Urothelium cell line (cell line): ENCODE data around the gene GJB5.
A peak's percentile ranks its signal among the peaks of the same experiment; 100 is the strongest.
"Not testable (repeated sequence)": the region's sequence is repeated elsewhere in the genome, so short reads cannot be mapped to it uniquely, and the experiment has no call there.

Experiments used
- DNase-seq: peaks from one replicate; pipeline ENCODE4 v3.0.0; 2011; ENCODE audit warnings: low spot score, mixed read lengths
- FAIRE-seq: peaks from 2 replicates; lab custom pipeline; 2011; peaks lifted over from hg19 to GRCh38; lab: Jason Lieb, UNC

The GJB5 gene

DNA sequence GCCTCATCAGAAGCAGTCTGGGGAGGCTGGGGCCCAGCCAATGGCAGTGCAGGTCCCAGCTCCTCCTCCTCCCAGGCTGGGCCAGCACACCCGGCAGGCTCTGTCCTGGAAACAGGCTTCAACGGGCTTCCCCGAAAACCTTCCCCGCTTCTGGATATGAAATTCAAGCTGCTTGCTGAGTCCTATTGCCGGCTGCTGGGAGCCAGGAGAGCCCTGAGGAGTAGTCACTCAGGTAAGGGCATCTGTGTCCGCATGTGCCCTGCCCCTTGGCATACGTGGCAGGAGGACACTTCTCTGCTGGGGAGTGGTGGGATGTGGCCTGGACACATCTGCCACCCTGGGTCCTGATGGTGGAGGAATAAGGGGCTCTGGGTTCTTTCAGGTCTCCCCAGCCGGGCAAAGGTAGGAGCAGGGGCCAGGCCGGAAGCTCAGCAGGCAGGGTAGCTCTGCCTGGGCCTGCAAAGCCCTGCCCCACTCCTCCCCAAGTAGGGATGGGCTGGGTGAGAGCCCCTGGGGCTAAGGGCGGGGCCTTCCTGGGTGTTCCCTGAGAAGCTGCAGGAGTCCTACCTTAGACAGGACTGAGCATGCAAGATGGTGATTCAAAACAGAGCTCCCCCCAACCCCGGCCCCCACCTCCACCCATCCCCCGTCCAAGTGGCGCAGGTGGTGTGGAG, at the start of gene GJB5:
Gene GJB5, plus strand, starts transcription at position 84 of the 674 bp plus-strand sequence. CDS start 2,284 bp downstream, outside the sequence.
- no peak for DNase-seq
- FAIRE-seq = no peak

DNA sequence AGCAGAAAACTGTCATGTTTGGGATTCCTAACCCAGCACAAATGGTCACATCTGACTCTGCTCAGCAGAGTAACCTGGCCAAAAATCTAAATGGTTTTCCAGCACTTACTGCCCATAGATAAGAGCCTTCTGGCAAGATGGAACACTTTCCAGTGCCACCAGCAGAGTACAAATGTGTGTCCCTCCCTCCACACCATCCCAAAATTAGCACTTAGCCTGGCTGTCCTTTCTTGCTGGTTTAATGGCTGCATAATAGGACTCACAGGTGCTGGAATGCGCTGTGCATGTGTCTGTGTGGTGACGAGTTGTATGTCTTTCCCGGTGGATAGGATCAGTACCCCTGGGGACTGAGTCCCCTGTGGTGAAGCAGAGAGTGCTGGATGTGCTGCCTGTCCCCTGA, 49.8 kb upstream of the GJB5 start:
- DNase-seq = no peak
- FAIRE-seq = no peak

DNA sequence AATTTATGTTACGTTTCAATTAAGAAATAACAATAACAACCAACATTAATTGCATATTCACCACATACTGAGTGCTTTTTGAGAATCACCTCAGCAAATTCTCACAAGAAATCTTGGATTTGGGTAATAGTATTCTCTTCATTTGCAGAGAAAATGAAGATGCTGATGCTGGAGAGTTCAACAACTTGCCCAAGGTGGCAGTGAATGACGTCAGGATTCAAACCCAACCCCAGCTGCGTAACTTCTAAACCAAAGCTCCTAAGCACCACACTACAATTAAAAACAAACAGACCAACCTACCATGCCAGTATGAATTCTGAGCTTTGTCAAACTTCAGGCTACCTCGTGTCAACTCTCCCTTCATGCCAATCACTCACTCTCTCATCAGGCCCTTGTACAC, 46.7 kb upstream of the GJB5 start:
- DNase-seq (no peak), FAIRE-seq (no peak)

DNA sequence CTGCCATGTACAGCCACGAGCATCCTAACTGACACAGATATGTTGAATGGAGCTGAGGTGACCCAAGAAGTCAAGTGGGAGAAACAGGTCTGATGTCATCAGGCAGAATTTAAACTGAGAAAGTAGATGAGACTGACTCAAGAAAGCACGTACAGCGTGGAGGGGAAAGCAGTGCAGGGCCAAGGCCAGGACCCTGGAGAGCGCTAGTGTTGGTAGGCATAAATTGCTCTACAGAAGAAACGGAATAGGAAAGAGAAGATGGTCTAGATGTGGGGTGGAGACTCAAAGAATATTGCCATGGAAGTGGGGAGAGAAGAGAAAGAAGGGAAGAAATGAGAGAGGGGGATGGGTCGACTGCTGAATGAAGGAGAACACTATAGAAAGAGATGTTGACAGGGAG, 45.3 kb upstream of the GJB5 start:
- no peak for FAIRE-seq
- DNase-seq = peak; percentile 31

DNA sequence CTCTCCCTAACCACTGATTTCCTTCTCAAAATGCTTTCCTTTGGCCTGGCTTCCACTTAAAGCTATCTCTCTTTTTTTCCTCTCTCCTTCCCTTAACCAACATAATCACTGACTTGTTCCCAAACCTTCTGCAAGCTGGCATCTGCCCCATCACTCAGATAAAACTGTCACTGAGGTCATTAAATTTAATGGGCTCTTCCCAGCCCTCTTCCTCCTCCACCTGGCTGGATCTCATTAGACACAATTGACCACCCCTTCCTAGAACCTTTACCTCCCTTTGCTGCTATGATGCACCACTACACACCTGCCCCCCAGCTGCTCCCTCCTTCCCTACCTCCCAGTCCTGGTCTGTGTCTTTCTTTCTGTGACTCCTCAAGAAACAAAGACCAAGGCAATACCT, 44.0 kb upstream of the GJB5 start:
- no peak for FAIRE-seq

DNA sequence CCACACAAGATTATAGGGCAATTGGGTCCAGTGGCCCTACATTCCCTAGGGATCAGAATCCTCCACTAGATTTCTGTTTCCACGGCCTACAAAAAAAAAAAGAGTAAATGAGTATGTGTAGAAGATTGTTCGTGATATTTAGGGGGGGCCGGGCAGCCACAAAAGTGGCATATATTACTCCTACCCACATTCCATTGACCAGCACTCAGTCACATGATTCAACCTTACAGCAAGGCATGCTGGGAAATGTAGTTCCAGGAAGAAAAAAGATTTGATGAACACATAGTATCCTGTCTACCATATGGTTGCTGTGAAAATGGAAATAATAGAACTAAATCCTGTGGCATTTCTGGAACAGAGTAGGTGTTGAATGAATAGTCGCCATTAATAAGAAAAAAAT, 43.4 kb upstream of the GJB5 start:
- DNase-seq = no peak
- FAIRE-seq = no peak

More for the DNA sequence above, 44.0 kb upstream of the GJB5 start:
- no peak for DNase-seq

DNA sequence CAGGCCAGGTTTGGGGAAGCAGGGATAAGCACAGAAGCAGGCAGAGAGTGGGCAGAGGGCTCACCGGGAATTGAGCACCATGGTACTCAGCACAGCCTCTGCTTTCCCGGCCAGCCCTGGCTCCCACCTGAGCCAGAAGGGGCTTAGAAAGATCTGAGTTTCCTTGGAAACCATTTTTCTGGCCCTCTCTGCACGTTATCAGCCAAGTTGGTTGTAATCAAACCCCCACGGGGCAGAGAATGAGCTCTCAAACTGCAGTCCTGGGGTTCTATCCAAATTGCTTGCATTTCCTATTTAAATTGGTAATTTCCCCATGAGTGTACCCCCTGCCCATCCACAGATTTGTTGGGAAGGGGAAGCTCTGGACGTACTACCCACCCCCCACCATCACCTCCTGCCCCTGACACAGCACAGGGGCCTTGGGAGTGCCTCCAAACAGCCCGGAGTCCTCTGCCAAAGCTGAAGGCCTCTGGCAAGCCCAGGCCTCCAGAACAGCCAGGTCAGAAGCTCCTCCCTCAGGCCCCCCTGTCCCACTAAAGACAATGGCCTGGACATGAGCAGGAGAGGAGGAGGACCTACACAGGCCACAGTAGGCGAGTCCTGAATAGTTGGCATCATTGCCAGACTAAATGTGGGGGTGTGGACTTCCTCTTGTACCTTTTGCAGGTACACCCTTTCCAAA, 42.7 kb upstream of the GJB5 start:
- FAIRE-seq = no peak

DNA sequence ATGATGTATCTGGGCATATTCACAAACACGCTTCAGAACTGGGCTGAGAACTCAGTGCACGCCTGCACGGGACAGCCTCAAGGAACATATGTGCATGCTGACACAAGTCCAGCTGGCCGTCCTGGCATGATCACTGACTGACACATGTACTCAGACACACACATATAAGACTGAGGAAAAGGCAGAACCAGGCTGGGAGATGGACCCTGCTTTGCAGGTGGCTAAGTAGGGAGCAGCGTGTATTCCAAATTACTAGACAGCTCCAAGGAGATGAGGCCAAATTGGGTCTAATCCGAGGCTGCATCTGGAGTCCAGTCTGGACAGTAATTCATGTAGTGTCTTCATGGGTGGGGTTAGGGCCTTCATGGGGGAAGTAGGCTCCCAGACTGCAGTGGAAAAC, 41.4 kb upstream of the GJB5 start:
- DNase-seq = no peak
- no peak for FAIRE-seq

More for the DNA sequence above, 42.7 kb upstream of the GJB5 start:
- no peak for DNase-seq

DNA sequence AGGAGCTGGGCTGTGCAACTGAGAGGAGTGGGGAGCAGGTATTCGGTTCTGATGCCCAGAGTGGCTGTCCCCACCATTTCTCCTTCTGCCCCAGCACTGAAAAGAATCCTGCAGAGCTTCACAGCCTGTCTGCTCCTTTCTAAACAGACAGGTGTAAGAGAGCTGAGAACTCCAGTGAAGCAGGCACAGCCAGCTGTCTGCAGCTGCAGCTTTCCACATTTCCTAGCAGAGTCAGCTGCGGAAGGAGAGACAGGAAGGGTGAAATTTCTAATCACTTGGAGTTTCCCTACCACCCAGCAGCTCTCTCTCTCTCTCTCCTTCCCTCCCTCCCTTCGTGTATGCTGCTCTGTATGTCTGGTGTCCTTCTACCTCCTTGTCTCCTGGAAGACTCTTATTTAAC, 40.5 kb upstream of the GJB5 start:
- FAIRE-seq = no peak
- DNase-seq = no peak

DNA sequence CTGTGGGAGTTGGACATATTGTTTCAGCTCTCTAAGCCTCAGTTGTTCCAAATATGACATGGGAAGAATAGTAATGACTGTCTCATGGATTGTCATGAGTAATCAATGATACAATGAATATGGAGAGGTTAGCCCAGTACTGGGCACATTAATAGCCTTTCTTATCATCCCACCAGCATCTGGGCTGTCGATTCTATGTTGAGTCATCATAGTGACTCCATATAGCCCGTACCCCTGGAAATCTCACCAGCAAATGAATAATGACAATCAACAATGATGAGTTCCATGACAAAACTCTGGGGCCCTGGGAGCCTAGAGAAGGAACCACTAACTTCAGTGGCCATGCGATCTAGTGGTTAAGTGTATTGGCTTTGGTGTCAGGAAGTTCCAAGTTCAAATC, 39.7 kb upstream of the GJB5 start:
- FAIRE-seq = no peak
- no peak for DNase-seq

DNA sequence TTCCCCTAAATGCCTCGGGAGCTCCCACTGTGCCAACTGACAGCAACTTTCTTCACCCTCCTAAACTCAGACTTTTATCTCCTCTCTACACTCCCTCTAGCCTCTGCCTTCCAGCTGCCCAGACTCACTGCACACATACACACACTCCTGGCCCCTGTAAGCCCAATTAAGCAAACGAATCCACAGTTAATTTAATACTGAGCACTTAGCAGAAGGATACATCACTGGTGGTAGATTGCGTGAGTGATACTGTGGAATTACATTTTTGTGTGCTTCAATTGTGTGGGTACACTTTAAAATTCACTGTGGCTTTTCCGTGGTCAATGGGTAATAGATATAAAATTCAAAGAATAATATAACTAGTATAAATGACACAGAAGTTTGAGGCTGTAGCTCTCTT, 33.6 kb upstream of the GJB5 start:
- FAIRE-seq = no peak
- no peak for DNase-seq

DNA sequence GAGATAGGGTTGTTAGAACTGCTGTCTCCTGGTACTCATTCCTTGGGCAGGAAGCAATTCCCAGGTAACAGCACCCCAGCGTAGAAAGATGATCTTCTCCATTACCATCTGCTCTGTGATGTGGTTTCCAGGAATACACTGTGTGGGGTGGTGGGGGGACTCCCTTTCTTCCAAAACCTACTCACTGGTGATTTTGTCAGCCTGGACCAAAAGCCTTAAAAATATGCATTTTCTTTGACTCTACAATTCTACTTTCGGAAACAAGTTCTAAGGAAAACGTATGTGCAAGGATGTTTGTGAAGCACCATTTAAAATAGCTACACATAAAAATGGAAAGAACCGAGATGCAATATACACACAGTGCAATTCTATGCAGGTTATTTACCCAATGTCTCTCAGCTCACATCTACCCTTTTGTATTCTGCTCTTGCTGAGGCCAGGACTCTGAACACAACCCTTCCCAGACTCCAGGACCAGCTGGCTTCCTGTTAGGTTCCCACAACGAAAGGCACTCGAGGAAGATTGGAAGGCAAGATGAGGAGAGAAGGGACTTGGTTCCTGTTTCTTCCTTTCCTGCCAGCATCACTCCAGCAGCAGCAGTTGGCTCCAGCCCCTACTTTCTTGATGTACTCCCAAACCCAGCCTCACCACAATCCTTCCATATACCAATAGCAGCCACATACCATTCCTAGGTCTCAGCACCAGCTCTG, 33.0 kb upstream of the GJB5 start:
- FAIRE-seq (no peak), DNase-seq (no peak)

DNA sequence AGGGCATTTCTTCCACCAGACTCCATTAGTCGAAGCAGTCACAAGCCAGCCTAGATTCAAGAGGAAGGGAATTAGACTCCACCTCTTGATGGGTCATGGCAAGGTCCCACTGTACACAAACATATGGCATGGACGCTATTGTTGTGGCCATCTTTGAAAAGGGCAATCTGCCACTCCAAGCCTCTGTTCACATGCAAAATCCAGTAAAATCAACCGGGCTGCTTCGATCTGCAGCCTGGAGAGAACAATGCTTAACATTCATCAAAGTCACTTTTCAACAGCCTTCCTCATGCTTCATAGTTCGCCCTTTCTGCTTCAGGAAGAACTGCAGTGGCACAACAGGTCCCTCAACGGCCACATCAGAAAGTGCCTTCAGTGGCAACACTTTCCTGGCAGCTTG, 28.0 kb upstream of the GJB5 start:
- FAIRE-seq (no peak), DNase-seq (no peak)

DNA sequence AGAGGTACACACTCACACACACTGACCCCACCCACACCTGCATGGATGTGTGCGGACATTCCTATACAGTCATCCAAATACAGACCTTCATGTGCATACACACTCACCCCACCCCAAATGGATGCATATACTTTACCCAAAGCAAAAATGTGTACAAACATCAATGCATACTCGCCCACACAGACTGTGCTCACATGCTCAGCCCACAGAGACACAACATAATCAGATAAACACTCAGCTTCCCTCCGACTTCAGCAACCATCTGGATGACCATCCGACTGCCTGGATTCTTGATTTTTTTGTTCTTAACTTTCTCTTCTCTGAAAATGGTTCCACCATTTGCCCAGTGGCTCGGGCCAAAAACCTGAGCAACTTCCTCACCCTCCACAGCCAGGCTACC, 24.4 kb upstream of the GJB5 start:
- DNase-seq = no peak
- no peak for FAIRE-seq

DNA sequence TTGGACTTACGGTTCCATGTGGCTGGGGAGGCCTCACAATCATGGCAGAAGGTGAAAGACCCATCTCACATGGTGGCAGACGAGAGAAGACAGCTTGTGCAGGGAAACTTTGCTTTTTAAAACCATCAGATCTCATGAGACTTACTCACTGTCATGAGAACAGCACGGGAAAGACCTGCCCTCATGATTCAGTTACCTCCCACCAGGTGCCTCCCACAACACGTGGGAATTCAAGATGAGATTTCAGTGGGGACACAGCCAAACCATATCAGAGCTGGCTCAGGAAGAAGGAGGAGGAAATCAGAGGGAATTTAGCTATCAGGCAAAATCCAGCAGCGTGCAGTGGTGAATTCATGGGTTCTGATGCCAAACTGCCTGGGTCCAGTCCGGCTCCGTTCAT, 22.0 kb upstream of the GJB5 start:
- FAIRE-seq, DNase-seq: not testable (repeated sequence)

DNA sequence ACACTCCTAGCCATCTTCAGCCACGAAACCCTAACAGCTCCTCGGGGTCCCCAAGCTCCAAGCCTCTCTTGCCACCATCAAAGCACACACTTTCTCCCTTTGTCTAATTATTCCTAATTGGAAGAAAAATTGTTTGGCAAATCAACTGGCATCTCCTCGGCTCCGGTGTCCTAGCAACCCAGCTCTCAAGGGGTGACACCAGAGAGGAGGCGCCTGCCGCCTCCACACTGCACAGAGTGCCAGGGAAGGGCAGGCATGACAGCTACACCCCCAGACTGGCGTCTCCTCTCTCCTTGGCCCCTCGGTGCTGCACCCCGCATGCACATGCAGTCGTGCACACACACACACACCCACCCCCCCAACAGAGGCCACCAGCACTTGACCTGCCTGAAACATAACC, 18.2 kb upstream of the GJB5 start:
- FAIRE-seq (no peak), DNase-seq (no peak)

DNA sequence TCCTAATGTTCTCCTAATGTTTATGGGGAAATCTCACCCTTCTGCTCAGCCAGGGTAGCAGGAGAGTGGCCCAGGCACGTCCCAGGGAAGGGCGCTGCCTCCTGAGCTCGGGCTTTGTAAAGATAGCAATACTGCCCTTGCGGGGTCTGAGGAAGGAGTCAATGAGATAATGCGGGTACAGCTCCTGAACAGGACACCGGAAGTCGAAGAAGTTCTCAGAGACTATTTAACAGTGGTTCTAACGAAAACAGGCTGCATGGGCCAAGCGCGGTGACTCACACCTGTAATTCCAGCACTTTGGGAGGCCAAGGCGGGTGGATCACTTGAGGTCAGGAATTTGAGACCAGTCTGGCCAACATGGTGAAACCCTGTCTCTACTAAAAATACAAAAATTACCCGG, 17.6 kb upstream of the GJB5 start:
- FAIRE-seq, DNase-seq: not testable (repeated sequence)

DNA sequence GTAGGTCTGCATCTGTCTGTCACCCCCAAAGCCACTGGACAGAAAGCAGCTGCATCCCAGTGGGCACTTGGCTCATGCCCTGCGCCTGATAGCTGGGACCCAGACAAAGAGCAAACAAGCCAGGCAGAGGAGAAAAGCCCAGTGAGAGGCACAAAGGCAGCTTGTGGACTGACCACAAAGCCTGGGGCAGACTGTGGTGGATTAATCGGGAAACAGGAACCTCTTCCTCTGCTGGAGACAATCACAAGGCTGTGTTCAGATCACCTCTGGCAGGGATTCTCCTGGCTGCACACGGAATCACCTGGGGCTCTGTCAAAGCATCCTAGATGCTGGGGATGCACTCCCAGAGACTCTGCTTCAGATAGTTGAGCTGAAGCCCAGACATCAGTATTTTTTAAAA, 15.2 kb upstream of the GJB5 start:
- FAIRE-seq (no peak), DNase-seq (no peak)

DNA sequence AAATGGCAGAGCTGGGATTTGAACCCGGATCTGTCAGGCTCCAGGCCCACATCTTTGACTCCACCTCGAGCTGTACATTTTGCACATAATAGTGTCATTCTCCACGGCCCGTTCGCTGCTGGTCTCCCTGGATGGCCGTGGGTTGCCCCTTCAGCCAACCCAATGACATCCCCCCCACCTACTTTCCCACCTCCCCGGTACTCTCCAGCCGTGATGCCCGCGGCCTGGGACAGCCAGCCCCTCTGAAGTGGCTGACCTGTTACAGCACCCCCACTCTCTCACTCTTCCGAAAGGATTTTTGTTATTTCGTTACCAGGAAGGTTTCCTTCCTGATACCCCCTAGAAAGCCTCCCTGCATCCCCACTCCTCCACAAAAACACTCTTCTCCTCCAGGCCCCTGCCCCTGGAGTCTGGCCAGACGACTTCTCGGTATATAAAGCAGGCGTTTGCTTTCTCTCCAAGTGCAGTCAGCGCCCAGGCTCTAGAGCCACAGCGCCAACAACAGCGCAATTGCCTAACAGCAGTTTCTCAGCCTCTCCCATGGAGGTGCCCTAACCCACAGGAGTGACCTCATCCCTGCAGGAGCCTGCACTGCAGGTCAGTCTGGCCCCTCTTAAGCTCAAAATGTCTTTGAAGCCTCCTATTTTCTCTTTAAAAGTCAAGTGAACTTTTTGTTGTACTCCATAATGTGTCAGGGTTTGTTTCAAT, 14.5 kb upstream of the GJB5 start:
- DNase-seq (no peak), FAIRE-seq (no peak)

DNA sequence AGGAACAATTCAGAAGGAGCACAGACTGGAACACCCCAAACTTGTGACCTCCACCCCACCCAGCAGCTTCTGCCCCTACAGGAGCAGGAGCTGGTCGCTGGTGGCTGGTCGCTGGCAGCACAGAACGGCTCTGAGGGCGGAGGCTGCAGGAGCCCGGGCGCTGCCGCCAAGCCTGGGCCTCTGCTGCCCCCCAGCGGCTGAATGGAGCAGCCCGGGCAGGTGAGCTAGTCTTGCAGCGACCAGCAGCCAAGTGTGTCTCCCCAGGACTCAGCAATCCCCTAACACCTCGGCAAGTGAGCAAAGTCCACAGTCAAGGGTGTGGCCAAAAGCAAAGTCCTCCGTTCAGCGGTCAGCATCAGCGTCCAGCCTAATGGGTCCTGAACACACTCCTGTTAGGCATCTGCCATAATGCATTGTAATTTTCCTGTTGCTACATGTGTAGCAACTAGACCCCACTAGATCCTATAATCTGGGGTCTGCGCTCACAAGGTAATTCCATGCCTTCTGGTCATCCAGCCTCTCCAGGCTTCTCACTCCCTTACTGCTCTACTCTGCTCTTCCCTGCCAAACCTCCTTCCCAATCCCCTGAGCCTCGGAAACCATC, 12.1 kb upstream of the GJB5 start:
- DNase-seq (peak; percentile 91), FAIRE-seq (no peak)

DNA sequence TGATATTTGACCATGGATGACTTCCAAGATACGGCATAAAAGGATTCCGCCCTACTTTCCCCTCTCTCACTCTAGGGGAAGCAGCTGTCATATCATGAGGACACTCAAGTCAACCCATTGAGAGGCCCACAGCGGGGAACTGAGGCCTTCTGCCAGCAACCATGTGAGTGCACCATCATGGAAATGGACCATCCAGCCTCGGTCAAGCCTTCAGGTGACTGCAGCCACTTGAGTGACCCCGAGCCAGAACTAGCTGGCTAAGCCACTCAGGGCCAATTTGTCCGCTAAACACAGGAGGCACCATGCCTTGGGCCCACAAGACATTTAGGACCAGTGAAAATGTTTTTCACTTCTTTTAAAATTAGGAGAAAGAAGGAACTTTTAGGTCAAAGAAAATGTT, 11.1 kb upstream of the GJB5 start:
- no peak for DNase-seq

More for the DNA sequence above, 11.1 kb upstream of the GJB5 start:
- FAIRE-seq = no peak
